Smooth muscle cell (in vitro differentiated cells): Measurements from ENCODE around the gene SUGCT. TPM values are rescaled to one million over a fixed set of nuclear protein-coding genes. Genes with fewer than 3 reads are reported as not detected.

Experiments used
- DNase-seq: peaks from one replicate; lab custom pipeline; 2025; ENCODE audit not compliant: unreplicated experiment; lab: John Stamatoyannopoulos, UW
- H2AFZ ChIP-seq: fragments of 200-600 bp; sonication (generic); 2 replicates; pipeline ENCODE4 v1.6.0; 2016; ENCODE audit warnings: antibody characterized with exemption, low read depth, mild to moderate bottlenecking
- H3F3A ChIP-seq: fragments of 200-600 bp; sonication (generic); 2 replicates; pipeline ENCODE4 v1.6.0; 2017; ENCODE audit warnings: antibody characterized with exemption, low read depth
- H3K27ac ChIP-seq: fragments of 200-600 bp; sonication (generic); 2 replicates; pipeline ENCODE4 v1.5.1; 2016; ENCODE audit warnings: low read depth, mild to moderate bottlenecking
- H3K27me3 ChIP-seq: fragments of 200-600 bp; sonication (generic); 2 replicates; pipeline ENCODE4 v1.6.1; 2016; ENCODE audit warnings: low read depth, mild to moderate bottlenecking
- H3K36me3 ChIP-seq: fragments of 200-600 bp; sonication (generic); 2 replicates; pipeline ENCODE4 v1.5.1; 2016; ENCODE audit warnings: low read depth
- H3K4me1 ChIP-seq: fragments of 200-600 bp; sonication (generic); 2 replicates; pipeline ENCODE4 v1.5.1; 2016; ENCODE audit warnings: low read depth
- H3K4me2 ChIP-seq: fragments of 200-600 bp; sonication (generic); 2 replicates; pipeline ENCODE4 v1.6.0; 2016; ENCODE audit warnings: mild to moderate bottlenecking
- H3K4me3 ChIP-seq: fragments of 200-600 bp; sonication (generic); 2 replicates; pipeline ENCODE4 v1.5.1; 2016; ENCODE audit warnings: mild to moderate bottlenecking
- H3K79me2 ChIP-seq: fragments of 200-600 bp; sonication (generic); 2 replicates; pipeline ENCODE4 v1.6.0; 2016; ENCODE audit warnings: low read depth, mild to moderate bottlenecking
- H3K9ac ChIP-seq: fragments of 200-600 bp; sonication (generic); 2 replicates; pipeline ENCODE4 v1.6.0; 2016; ENCODE audit warnings: low read depth
- H3K9me3 ChIP-seq: fragments of 200-600 bp; sonication (generic); replicated peaks from 2 replicates; pipeline ENCODE4 v1.5.1; 2016; ENCODE audit warnings: low read depth
- H4K20me1 ChIP-seq: fragments of 200-600 bp; sonication (generic); 2 replicates; pipeline ENCODE4 v1.6.0; 2016; ENCODE audit warnings: low read depth
- WGBS: methylation state at CpG from one replicate; pipeline ENCODE4 v1.1.7; 2016; ENCODE audit warnings: low lambda C conversion rate; 5-methylcytosine and 5-hydroxymethylcytosine counted together
- polyA plus RNA-seq: library from polyadenylated mRNA; unstranded; fragments of >200 nt; fragmentation: Nextera tagmentation; extraction: Ambion mirVana; gene quantifications from 2 replicates; pipeline ENCODE4 v1.2.1, GENCODE V29; 2016
- total RNA-seq: library from RNA; depleted of rRNA; stranded (reverse); fragments of >200 nt; gene quantifications from 2 replicates; pipeline ENCODE4 v1.2.3, GENCODE V29; 2014
- TF ChIP-seq, protein P1 (sequence below): fragments of 200-600 bp; sonication (generic); IDR thresholded peaks from 2 replicates; pipeline ENCODE4 v1.5.1; 2017; ENCODE audit warnings: borderline replicate concordance, mild to moderate bottlenecking, antibody characterized with exemption; ENCODE audit not compliant: insufficient read depth, poor library complexity, severe bottlenecking

SUGCT gene
- total and polyA plus RNA-seq, 2 experiments from 2014 or later: 16.9 to 65.8 TPM

DNA sequence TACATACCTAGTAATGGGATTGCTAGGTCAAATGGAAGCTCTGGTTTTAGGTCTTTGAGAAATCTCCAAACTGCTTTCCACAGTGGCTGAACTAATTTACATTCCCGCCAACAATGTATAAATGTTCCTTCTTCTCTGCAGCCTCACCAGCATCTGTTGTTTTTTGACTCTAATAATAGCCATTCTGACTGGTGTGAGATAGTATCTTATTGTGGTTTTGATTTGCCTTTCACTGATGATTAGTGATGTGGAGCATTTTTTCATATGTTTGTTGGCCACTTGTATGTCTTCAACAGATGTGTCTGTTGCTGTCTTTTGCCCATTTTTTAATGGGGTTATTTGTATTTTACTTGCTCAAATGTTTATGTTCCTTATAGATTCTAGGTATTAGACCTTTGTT is 675.5 kb downstream of the SUGCT start:
- Histone ChIP-seq H2AFZ (no peak overlapping the region), H3K27me3 (no peaks in the 10 kb centered on the region), H3K9ac (no peak overlapping the region), H3K4me3 (no peak overlapping the region), H4K20me1 (no peaks in the 10 kb centered on the region), H3K9me3 (no peaks in the 10 kb centered on the region), H3K27ac (no peak overlapping the region), H3K4me1 (peaks cover 6% of the 10 kb centered on the region), H3F3A (no peaks in the 10 kb centered on the region), H3K79me2 (peaks cover 7% of the 10 kb centered on the region), H3K4me2 (no peak overlapping the region), H3K36me3 (no peaks in the 10 kb centered on the region)
- 94% methylated on average over 1 of the region's 1 CpG for WGBS
- TF ChIP-seq, protein P1, sequence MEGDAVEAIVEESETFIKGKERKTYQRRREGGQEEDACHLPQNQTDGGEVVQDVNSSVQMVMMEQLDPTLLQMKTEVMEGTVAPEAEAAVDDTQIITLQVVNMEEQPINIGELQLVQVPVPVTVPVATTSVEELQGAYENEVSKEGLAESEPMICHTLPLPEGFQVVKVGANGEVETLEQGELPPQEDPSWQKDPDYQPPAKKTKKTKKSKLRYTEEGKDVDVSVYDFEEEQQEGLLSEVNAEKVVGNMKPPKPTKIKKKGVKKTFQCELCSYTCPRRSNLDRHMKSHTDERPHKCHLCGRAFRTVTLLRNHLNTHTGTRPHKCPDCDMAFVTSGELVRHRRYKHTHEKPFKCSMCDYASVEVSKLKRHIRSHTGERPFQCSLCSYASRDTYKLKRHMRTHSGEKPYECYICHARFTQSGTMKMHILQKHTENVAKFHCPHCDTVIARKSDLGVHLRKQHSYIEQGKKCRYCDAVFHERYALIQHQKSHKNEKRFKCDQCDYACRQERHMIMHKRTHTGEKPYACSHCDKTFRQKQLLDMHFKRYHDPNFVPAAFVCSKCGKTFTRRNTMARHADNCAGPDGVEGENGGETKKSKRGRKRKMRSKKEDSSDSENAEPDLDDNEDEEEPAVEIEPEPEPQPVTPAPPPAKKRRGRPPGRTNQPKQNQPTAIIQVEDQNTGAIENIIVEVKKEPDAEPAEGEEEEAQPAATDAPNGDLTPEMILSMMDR: no peak
- no peak for DNase-seq

DNA sequence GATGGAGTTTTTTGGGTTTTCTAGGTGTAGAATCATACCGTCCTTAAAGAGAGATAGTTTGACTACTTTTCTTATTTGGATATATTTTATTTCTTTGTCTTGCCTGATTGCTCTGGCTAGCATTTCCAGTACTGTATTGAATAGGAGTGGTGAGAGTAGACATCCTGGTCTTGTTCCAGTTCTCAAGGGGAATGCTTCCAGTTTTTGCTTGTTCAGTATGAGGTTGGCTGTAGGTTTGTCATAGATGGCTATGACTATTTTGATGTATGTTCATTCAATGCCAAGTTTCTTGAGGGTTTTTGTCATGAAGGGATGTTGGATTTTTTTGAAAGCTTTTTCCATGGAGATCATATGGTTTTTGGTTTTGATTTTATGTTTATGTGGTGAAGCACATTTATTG is 676.9 kb downstream of the SUGCT start:
- peaks cover 6% of the 10 kb centered on the region for H3K4me1 ChIP-seq
- no peaks in the 10 kb centered on the region for H3K27me3 ChIP-seq
- 88% methylated on average over 1 of the region's 1 CpG for WGBS
- DNase-seq: no peak
- H3K4me3 ChIP-seq: no peak overlapping the region
- H3K9me3 ChIP-seq: no peaks in the 10 kb centered on the region
- H3K4me2 ChIP-seq: no peak overlapping the region
- no peak overlapping the region for H2AFZ ChIP-seq
- H3K79me2 ChIP-seq: peaks cover 7% of the 10 kb centered on the region
- no peaks in the 10 kb centered on the region for H4K20me1 ChIP-seq
- H3F3A ChIP-seq: no peaks in the 10 kb centered on the region
- no peak overlapping the region for H3K9ac ChIP-seq
- H3K27ac ChIP-seq: no peak overlapping the region
- no peaks in the 10 kb centered on the region for H3K36me3 ChIP-seq
- TF ChIP-seq, protein P1: no peak

DNA sequence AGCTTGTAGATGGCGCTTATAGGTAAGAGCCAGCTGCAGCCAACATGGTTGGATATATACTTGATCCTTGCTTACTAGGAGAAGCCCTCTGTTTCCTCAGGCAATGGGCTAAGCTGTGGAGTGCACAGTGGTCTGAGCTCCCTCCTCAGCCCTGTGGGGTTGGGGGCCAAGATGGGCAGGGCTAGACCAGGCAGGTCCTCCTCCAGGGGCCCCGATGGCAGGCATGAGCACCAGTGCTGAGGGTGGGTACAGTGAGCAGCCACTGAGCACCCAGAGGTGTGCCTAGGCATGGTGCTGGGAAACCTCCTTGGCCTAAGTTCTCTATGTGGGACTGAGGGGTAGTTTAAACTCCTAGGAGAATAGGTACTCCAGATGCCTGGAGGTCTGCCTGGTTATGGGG is 680.2 kb downstream of the SUGCT start:
- H3K36me3 ChIP-seq: no peaks in the 10 kb centered on the region
- TF ChIP-seq, protein P1: no peak
- H3K9ac ChIP-seq: no peak overlapping the region
- no peak overlapping the region for H3K4me2 ChIP-seq
- no peaks in the 10 kb centered on the region for H3K4me1 ChIP-seq
- no peaks in the 10 kb centered on the region for H3K9me3 ChIP-seq
- H3K4me3 ChIP-seq: no peak overlapping the region
- H3F3A ChIP-seq: no peaks in the 10 kb centered on the region
- no peak for DNase-seq
- no peaks in the 10 kb centered on the region for H3K27me3 ChIP-seq
- 97% methylated on average over 2 of the region's 2 CpGs for WGBS
- H3K27ac ChIP-seq: no peak overlapping the region
- H2AFZ ChIP-seq: no peak overlapping the region
- peaks cover 7% of the 10 kb centered on the region for H3K79me2 ChIP-seq
- H4K20me1 ChIP-seq: no peaks in the 10 kb centered on the region

DNA sequence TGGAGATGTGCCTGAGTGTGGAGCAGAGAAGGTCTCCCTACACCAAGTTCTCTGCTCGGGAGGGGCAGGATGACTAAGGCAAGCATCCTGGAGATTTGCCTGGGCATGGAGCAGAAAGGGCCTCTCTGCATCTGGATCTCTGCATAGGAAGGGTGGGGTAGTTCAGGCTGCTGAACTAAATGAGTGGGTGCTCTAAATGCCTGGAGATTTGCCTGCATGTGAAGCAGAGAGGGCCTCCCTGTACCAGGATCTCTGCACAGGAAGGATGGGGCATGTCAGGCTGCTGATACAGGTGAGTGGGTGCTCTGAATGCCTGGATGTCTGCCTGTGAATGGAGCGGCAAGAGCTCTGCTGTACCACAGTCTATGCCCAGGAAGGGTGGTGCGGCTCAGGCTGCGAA is 680.7 kb downstream of the SUGCT start:
- WGBS: 90% methylated on average over 4 of the region's 4 CpGs
- TF ChIP-seq, protein P1: no peak
- H3K9me3 ChIP-seq: no peaks in the 10 kb centered on the region
- no peak overlapping the region for H3K4me2 ChIP-seq
- no peaks in the 10 kb centered on the region for H3K27me3 ChIP-seq
- no peaks in the 10 kb centered on the region for H3K4me1 ChIP-seq
- H3K4me3 ChIP-seq: no peak overlapping the region
- no peaks in the 10 kb centered on the region for H3F3A ChIP-seq
- H3K27ac ChIP-seq: no peak overlapping the region
- no peaks in the 10 kb centered on the region for H4K20me1 ChIP-seq
- H3K79me2 ChIP-seq: peaks cover 6% of the 10 kb centered on the region
- H2AFZ ChIP-seq: no peak overlapping the region
- no peak for DNase-seq
- no peak overlapping the region for H3K9ac ChIP-seq
- no peaks in the 10 kb centered on the region for H3K36me3 ChIP-seq
